Pancreas (tissue), 10 donors: Measurements from ENCODE around the gene ABR. TPM values are rescaled to one million over a fixed set of nuclear protein-coding genes. Genes with fewer than 3 reads are reported as not detected.
"Not testable (repeated sequence)": the region's sequence is repeated elsewhere in the genome, so short reads cannot be mapped to it uniquely, and the experiment has no call there.

ENCODE experiments used
- ATAC-seq, 4 donors: fragments of 200-7000 bp; cut with Tn5 transposase; one replicate each; pipeline versions ENCODE4 v1.8.0 to v1.9.1; 2020; ENCODE audit warnings: mild to moderate bottlenecking in 4 of 4, moderate library complexity in 4 of 4
- DNase-seq, 6 donors: peaks; one replicate each; pipeline ENCODE4 v3.0.0-alpha.2; 2020
- FAIRE-seq: peaks from 2 replicates; lab custom pipeline; 2012; peaks lifted over from hg19 to GRCh38; lab: Jason Lieb, UNC
- H3K27ac ChIP-seq, 4 donors: fragments of 200-600 bp; sonication (generic); 1 replicate in 3 of 4; 2 replicates in 1 of 4; pipeline versions ENCODE4 v1.5.0 to v1.8.0; 2020
- H3K27me3 ChIP-seq, 4 donors: fragments of 200-600 bp; one replicate each; pipeline ENCODE4 v1.8.0; 2021
- H3K36me3 ChIP-seq, 3 donors: fragments of 200-600 bp; sonication (generic) in 1 of 3; one replicate each; pipeline versions ENCODE4 v1.5.0 to v1.8.0; 2020 to 2021
- H3K4me1 ChIP-seq, 3 donors: fragments of 200-600 bp; one replicate each; pipeline ENCODE4 v1.8.0; 2021
- H3K4me3 ChIP-seq, 4 donors: fragments of 200-600 bp; sonication (generic) in 2 of 4; one replicate each; pipeline versions ENCODE4 v1.5.0 to v1.8.0; 2020 to 2021
- H3K9me3 ChIP-seq, 4 donors: fragments of 200-600 bp; one replicate each; pipeline ENCODE4 v1.8.0; 2021
- CTCF ChIP-seq, 4 donors: fragments of 200-600 bp; sonication (generic) in 3 of 4; IDR thresholded peaks; one replicate each; pipeline versions ENCODE4 v1.5.0 to v1.8.0; 2021; ENCODE audit warnings: antibody characterized with exemption in 4 of 4
- WGBS, 2 donors: extraction: QIAGEN DNeasy Blood & Tissue Kit; methylation state at CpG; one replicate each; pipeline ENCODE4 v1.1.7; 2013; 5-methylcytosine and 5-hydroxymethylcytosine counted together
- intact Hi-C, 3 donors: fragments of 100-400 bp; cut with DNase I; formaldehyde crosslinking; loops; one replicate each; pipeline versions ENCODE4 v1.11.1 to v1.14.2; 2022
- polyA plus RNA-seq, 2 donors: library from polyadenylated mRNA; stranded (reverse); fragments of 200-250 nt; gene quantifications; one replicate each; pipeline ENCODE4 v1.2.3, GENCODE V29; 2013
- total RNA-seq, 6 donors: library from RNA; stranded (reverse); fragmentation: NEBNext Ultra II Directional in 4 of 6; extraction: Animal tissue kit (Norgen Biotek cat#: 25700) in 4 of 6; gene quantifications; one replicate each; pipeline versions ENCODE4 v1.2.1 to v1.2.4, GENCODE V29; 2021 to 2023
- donor health status: healthy with polysubstance abuse.
- donor health status: DM: no; HTN: no; CAD: no; lungs with moderate emphysema.
- donor health status: DM: no; HTN: no; CAD: no.
- donor health status: control.
- donor health status: control.
- donor health status: Bipolar disorder and iron deficiency.
- donor health status: DM: yes; HTN: yes; CAD: no.
- donor health status: DM: no; HTN: no; CAD: no.
- donor health status: DM: no; HTN: no; CAD: no.
- donor health status: DM: yes; HTN: yes; CAD: no.

Gene ABR
- total and polyA plus RNA-seq, 8 donors: 15.4 to 65.7 (median 28.4) TPM

- no peak for ATAC-seq
- Histone ChIP-seq H3K36me3 (no peaks in the 10 kb centered on the region), H3K27me3 (no peaks in the 10 kb centered on the region), H3K27ac (no peak overlapping the region), H3K4me3 (no peak overlapping the region), H3K4me1 (peaks cover 15 to 20% (median 15%) of the 10 kb centered on the region in 3 donors), H3K9me3 (no peaks in the 10 kb centered on the region)
- 33 to 39% methylated on average over 8 of the region's 8 CpGs for WGBS, 2 donors
- no peak for TF ChIP-seq CTCF (IDR thresholded peaks at IDR 0.05)
- FAIRE-seq: no peak
- peak in 1 of 6 donors; percentile 67 for DNase-seq
- intact Hi-C loops: no loop called here
Measured at GRCh38 chr17:1104222-1104621, 75.6 kb downstream of the ABR start.

DNA sequence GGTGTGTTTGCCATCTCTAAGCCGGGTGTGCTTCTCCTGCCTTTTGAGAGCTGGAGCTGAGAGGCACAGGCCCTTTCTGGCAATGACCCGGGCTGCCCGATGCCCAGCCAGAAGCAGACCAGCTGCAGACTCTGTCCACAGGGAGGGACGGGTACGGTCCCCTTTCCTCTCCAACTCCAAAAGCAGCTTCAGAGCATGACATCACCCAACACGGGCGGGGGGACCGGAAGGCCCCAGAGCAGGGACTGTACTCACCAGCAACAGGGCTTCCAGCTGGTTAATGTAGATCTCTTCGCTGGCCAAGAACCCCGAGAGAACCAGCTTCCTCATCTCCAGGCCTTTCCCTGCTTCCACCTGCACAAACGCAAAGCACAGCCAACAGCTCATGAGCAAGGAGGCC, 79.4 kb downstream of the ABR start:
- FAIRE-seq (no peak), ATAC-seq (no peak), DNase-seq (no peak)
- Histone ChIP-seq H3K9me3 (no peaks in the 10 kb centered on the region), H3K36me3 (no peaks in the 10 kb centered on the region), H3K4me3 (no peak overlapping the region), H3K27me3 (no peaks in the 10 kb centered on the region), H3K27ac (no peak overlapping the region), H3K4me1 (peaks cover 1 to 12% (median 9%) of the 10 kb centered on the region in 3 donors)
- intact Hi-C loops: no loop called here
- TF ChIP-seq CTCF (IDR thresholded peaks at IDR 0.05): no peak
- WGBS, 2 donors: 78 to 88% methylated on average over 11 of the region's 11 CpGs

DNA sequence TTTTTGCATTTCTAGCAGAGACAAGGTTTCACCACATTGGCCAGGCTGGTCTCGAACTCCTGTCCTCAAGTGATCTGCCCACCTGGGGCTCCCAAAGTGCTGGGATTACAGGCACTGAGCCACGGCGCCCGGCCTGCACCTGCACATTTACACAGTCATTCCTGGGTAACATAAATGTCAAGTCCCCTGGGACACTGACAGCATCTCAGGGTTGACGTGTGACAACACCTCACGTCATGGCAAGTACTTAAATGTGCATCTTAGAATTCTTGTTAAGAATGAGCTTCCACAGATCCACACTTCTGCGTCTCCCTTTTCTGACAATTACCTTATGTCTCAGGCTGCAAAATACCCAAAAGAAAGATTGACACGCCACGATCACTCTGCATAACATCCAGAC, 80.5 kb downstream of the ABR start:
- intact Hi-C loops: no loop called here
- H3K27ac ChIP-seq: no peak overlapping the region
- no peak for DNase-seq
- no peak overlapping the region for H3K4me3 ChIP-seq
- no peak for TF ChIP-seq CTCF (IDR thresholded peaks at IDR 0.05)
- no peak for FAIRE-seq
- H3K9me3 ChIP-seq: no peaks in the 10 kb centered on the region
- peaks cover 0 to 4% (median 3%) of the 10 kb centered on the region in 3 donors for H3K4me1 ChIP-seq
- H3K36me3 ChIP-seq: no peaks in the 10 kb centered on the region
- ATAC-seq: no peak
- WGBS, 2 donors: 88 to 95% methylated on average over 9 of the region's 9 CpGs
- H3K27me3 ChIP-seq: no peaks in the 10 kb centered on the region

DNA sequence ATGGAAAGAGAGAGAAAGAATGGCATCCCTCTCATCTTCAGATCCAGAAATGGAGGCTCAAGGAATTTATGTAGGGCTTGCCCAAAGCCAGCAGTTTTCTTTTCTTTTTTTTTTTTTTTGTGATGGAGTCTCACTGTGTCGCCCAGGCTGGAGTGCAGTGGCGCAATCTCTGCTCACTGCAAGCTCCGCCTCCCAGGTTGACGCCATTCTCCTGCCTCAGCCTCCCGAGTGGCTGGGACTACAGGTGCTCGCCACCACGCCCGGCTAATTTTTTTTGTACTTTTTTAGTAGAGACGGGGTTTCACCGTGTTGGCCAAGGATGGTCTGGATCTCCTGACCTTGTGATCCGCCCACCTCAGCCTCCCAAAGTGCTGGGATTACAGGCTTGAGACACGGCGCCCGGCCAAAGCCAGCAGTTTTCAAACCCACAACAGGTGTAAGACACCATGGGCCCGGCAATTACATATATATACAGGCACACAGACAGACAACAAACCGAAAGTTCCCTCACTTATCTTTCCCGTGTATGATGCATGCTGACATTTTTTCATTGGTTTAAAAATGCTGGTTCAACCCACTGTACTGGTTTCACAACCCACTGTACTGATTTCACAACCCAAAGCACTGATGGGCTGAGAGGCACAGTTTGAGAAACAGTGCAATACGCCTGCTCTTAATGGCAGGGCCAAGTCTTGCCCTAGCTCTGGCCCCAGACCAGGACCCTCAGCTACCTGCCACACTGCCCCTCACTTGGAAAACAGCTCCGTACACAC, 81.6 kb downstream of the ABR start:
- ATAC-seq: peak in 3 of 4 donors; percentile 42 to 54 (median 53)
- WGBS, 2 donors: 85 to 90% methylated on average over 19 of the region's 19 CpGs
- H3K4me3 ChIP-seq, intact Hi-C loops, H3K9me3 ChIP-seq, H3K27me3 ChIP-seq, FAIRE-seq, DNase-seq, H3K36me3 ChIP-seq, H3K4me1 ChIP-seq: not testable (repeated sequence)
- peak overlapping the region in 1 of 4 donors; percentile 22 for H3K27ac ChIP-seq

DNA sequence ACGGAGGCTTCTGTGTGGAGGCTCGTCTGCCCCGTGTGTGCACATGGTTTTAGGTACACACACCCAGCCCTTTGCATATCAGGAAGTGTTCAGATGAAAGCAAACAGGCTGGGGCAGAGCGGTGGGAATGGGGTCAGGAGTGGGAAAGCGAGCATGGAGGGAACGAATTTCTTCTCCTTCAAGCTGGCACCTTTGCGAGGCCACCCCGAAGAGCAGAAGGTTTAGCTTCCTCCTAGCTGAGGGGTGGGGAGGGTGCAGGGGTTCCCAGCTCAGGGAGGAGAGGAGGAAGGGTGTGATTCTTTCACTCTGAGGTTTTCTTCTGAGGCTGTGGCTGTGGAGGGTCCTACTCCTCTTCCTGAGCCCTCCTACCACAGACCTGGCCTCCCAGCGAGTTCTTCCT, 83.6 kb downstream of the ABR start:
- ATAC-seq (peak in 3 of 4 donors; percentile 41 to 63 (median 44)), FAIRE-seq (no peak), DNase-seq (no peak)
- H3K27ac ChIP-seq: peak overlapping the region in 2 of 4 donors; percentile 61 to 74
- H3K4me1 ChIP-seq: no peaks in the 10 kb centered on the region
- TF ChIP-seq CTCF (IDR thresholded peaks at IDR 0.05): no peak
- 36 to 44% methylated on average over 9 of the region's 9 CpGs for WGBS, 2 donors
- no peaks in the 10 kb centered on the region for H3K36me3 ChIP-seq
- H3K9me3 ChIP-seq: no peaks in the 10 kb centered on the region
- H3K4me3 ChIP-seq: no peak overlapping the region
- no peaks in the 10 kb centered on the region for H3K27me3 ChIP-seq
- intact Hi-C loops: no loop called here
